GM19099 (cell line): ENCODE measurements around the gene TMEM239.

Experiments
- POLR2A ChIP-seq: IDR thresholded peaks from 3 replicates; pipeline ENCODE4 v1.6.1; 2011; ENCODE audit warnings: low read depth; ENCODE audit not compliant: insufficient read length; ENCODE audit errors: extremely low read depth

TMEM239 gene

GRCh38 chr20:2858591-2858990, 42.4 kb downstream of the TMEM239 start:
- TF ChIP-seq POLR2A: no peak

- no peak for TF ChIP-seq POLR2A
These were observed 43.4 kb downstream of the TMEM239 start for GRCh38 chr20:2859330-2860121.

GRCh38 chr20:2864626-2865025, 48.5 kb downstream of the TMEM239 start:
- no peak for TF ChIP-seq POLR2A

- no peak for TF ChIP-seq POLR2A
These were observed 48.9 kb downstream of the TMEM239 start for GRCh38 chr20:2865101-2865500.

- no peak for TF ChIP-seq POLR2A
These were observed 49.5 kb downstream of the TMEM239 start for GRCh38 chr20:2865630-2866029.

- TF ChIP-seq POLR2A: no peak
These were observed 50.1 kb downstream of the TMEM239 start for GRCh38 chr20:2866236-2866635.

GRCh38 chr20:2867081-2867864, 51.1 kb downstream of the TMEM239 start:
- no peak for TF ChIP-seq POLR2A
